Calu3 (cell line): Measurements from ENCODE around the gene ACOD1. TPM values are rescaled to one million over a fixed set of nuclear protein-coding genes. Genes with fewer than 3 reads are reported as not detected.

Experiments
- BruUV-seq: library from RNA; stranded (reverse); fragments of 400-500 nt; replicated peaks from 2 replicates; lab custom pipeline; 2021; lab: Mats Ljungman, UMichigan
- CTCF ChIA-PET: fragments of 300-600 bp; sonication (Branson Sonifier 250); formaldehyde crosslinking; loops from one replicate; lab custom pipeline; 2022; ENCODE audit warnings: antibody characterized with exemption; lab: Charles Lee
- DNase-seq: peaks from one replicate; pipeline ENCODE4 v3.0.0; 2022
- H3K27ac Mint-ChIP-seq: one replicate; pipeline ENCODE4 v1.8.0; 2022; ENCODE audit warnings: mixed read lengths; ENCODE audit not compliant: unreplicated experiment
- H3K27me3 Mint-ChIP-seq: one replicate; pipeline ENCODE4 v1.8.0; 2022; ENCODE audit warnings: mixed read lengths; ENCODE audit not compliant: unreplicated experiment
- H3K36me3 Mint-ChIP-seq: one replicate; pipeline ENCODE4 v1.8.0; 2022; ENCODE audit warnings: mild to moderate bottlenecking, moderate library complexity, mixed read lengths; ENCODE audit not compliant: insufficient read depth, unreplicated experiment
- H3K4me1 Mint-ChIP-seq: one replicate; pipeline ENCODE4 v1.8.0; 2022; ENCODE audit warnings: mild to moderate bottlenecking, low read depth, mixed read lengths; ENCODE audit not compliant: unreplicated experiment
- H3K4me3 Mint-ChIP-seq: one replicate; pipeline ENCODE4 v1.8.0; 2022; ENCODE audit warnings: mild to moderate bottlenecking, low read depth, moderate library complexity, mixed read lengths; ENCODE audit not compliant: unreplicated experiment
- H3K9me3 Mint-ChIP-seq: one replicate; pipeline ENCODE4 v1.8.0; 2022; ENCODE audit warnings: low read depth, mixed read lengths; ENCODE audit not compliant: unreplicated experiment
- intact Hi-C: fragments of 100-400 bp; cut with micrococcal nuclease; formaldehyde crosslinking; loops from one replicate; pipeline ENCODE4 v1.10.0; 2022; ENCODE audit not compliant: unreplicated experiment
- total RNA-seq: library from RNA; stranded (reverse); gene quantifications from 2 replicates; pipeline ENCODE4 v1.2.3, GENCODE V29; 2022
- TF ChIP-seq, protein P1 (sequence below): fragments of 200-600 bp; IDR thresholded peaks from one replicate; pipeline ENCODE4 v1.8.0; 2022; ENCODE audit warnings: antibody characterized with exemption; ENCODE audit not compliant: unreplicated experiment

ACOD1 gene
- total RNA-seq, 1 experiment from 2014 or later: not detected

GRCh38 chr13:76968041-76968440 is 19.7 kb downstream of the ACOD1 start:
- H3K27me3 Mint-ChIP-seq: no peaks in the 10 kb centered on the region
- TF ChIP-seq, protein P1, sequence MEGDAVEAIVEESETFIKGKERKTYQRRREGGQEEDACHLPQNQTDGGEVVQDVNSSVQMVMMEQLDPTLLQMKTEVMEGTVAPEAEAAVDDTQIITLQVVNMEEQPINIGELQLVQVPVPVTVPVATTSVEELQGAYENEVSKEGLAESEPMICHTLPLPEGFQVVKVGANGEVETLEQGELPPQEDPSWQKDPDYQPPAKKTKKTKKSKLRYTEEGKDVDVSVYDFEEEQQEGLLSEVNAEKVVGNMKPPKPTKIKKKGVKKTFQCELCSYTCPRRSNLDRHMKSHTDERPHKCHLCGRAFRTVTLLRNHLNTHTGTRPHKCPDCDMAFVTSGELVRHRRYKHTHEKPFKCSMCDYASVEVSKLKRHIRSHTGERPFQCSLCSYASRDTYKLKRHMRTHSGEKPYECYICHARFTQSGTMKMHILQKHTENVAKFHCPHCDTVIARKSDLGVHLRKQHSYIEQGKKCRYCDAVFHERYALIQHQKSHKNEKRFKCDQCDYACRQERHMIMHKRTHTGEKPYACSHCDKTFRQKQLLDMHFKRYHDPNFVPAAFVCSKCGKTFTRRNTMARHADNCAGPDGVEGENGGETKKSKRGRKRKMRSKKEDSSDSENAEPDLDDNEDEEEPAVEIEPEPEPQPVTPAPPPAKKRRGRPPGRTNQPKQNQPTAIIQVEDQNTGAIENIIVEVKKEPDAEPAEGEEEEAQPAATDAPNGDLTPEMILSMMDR: no peak
- BruUV-seq: no TSS peak
- H3K4me3 Mint-ChIP-seq: no peak overlapping the region
- no peak for DNase-seq
- intact Hi-C loops: no loop called here
- H3K27ac Mint-ChIP-seq: no peak overlapping the region
- H3K9me3 Mint-ChIP-seq: no peaks in the 10 kb centered on the region
- peaks cover 11% of the 10 kb centered on the region for H3K4me1 Mint-ChIP-seq
- CTCF ChIA-PET: no interaction called here
- H3K36me3 Mint-ChIP-seq: no peaks in the 10 kb centered on the region

DNA sequence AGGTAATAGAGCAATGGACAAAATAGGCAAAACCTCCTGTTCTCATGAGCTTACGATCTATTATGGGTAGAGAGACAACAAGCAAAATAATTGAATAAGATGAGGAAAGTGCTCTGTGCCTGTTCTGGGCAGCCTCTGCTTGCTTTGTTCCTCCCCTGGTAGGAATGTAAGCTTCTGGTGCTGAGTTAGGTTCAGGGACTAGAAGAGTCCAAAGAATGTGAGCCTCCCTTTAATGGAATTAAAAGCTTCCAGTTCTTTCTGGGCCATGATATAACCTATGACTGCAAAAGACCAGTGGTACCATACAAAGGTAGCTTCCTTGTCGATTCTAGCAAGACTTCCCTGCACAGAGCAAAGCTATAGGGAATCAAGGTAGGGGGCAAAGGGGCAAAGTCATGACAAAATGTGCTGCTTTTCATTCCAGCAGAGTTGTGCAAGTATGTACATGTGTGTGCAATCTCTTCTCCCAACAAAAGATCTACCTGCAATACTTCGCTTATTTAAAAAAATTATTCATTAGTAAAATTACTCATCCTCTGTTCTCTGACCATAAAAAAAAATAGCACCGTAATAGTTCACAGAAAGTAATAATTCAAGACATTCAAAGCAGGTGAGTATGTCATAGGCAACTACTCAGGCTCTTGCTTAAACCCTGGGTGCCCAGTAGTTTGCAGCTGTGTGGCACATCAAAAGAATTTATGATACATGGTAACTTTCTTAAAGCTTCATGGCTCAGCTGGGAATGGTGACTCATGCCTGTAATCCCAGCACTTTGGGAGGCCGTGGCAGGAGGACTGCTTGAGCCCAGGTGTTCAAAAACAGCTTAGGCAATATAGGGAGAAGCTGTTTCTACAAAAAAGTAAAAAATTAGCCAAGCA is 21.4 kb downstream of the ACOD1 start:
- CTCF ChIA-PET: no interaction called here
- Mint-ChIP-seq H3K9me3 (no peaks in the 10 kb centered on the region), H3K4me1 (peaks cover 11% of the 10 kb centered on the region), H3K36me3 (no peaks in the 10 kb centered on the region), H3K27ac (no peak overlapping the region), H3K4me3 (no peak overlapping the region), H3K27me3 (no peaks in the 10 kb centered on the region)
- TF ChIP-seq, protein P1: no peak
- BruUV-seq: no TSS peak
- intact Hi-C loops: no loop called here
- DNase-seq: no peak

DNA sequence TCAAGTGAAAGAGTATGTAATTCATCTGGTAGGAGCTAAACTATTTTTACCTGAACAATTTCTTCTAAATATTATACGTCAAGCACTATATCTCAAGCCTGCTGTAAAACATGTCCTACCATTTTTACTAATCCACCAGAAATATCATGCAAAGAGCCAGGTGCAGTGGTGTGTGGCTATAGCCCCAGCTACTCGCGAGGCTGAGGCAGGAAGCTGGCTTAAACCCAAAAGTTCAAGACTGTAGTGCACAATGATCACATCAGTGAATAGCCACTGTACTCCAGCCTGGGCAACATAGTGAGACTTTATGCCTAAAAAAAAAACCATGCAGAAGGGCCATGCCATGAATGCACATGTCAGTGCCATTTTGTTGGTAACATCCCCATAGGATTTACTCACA is 22.9 kb downstream of the ACOD1 start:
- intact Hi-C loops: no loop called here
- H3K9me3 Mint-ChIP-seq: no peaks in the 10 kb centered on the region
- H3K27me3 Mint-ChIP-seq: no peaks in the 10 kb centered on the region
- H3K4me1 Mint-ChIP-seq: peaks cover 11% of the 10 kb centered on the region
- TF ChIP-seq, protein P1: no peak
- DNase-seq: no peak
- no peak overlapping the region for H3K27ac Mint-ChIP-seq
- CTCF ChIA-PET: no interaction called here
- BruUV-seq: no TSS peak
- no peak overlapping the region for H3K4me3 Mint-ChIP-seq
- H3K36me3 Mint-ChIP-seq: no peaks in the 10 kb centered on the region

DNA sequence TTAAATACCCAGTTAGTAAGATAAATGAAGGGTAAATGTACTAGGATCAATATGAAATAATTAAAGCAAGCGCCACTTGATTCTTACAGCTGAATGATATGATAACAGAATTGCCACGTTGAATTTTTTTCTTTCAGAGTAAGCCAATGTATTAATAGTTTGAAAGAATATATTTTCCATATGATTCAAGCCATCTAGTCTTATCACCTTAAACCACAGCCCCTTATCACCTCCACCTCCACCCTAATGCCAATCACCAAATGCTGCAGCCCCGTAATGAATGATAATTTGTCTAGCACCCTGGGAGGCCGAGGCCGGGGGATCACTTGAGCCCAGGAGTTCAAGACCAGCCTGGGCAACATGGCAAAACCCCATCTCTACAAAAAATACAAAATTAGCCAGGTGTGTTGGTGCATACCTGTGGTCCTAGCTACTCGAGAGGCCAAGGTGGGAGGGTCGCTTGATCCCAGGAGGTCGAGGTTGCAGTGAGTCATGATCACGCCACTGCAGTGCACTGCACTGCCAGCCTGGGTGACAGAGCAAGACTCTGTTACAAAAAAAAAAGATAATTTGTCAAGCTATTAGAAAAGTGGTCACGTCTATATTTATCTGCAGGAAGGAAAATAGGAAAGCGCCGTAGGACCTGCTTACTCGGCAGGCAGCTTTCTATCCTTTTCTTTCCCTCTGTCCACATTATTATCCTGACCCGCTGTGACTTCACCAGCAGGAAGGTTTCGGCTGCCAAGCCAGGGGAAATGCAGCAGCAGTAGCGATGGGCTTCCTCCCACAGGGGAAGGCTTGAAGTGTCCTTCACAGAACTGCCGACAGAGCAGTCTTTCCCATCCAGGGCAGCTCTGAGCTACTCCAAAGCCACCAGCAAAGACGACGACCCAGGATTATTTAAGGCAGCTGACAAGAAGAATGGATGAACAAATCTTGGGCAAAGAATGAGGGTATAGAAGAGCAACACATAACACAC is 23.8 kb downstream of the ACOD1 start:
- Mint-ChIP-seq H3K27me3 (no peaks in the 10 kb centered on the region), H3K27ac (no peak overlapping the region), H3K9me3 (no peaks in the 10 kb centered on the region), H3K4me3 (no peak overlapping the region), H3K4me1 (peaks cover 1% of the 10 kb centered on the region), H3K36me3 (no peaks in the 10 kb centered on the region)
- TF ChIP-seq, protein P1: no peak
- BruUV-seq: no TSS peak
- intact Hi-C loops: no loop called here
- DNase-seq: no peak
- CTCF ChIA-PET: no interaction called here
